ENCODE data around the gene KCNK17.

Gene KCNK17

DNA sequence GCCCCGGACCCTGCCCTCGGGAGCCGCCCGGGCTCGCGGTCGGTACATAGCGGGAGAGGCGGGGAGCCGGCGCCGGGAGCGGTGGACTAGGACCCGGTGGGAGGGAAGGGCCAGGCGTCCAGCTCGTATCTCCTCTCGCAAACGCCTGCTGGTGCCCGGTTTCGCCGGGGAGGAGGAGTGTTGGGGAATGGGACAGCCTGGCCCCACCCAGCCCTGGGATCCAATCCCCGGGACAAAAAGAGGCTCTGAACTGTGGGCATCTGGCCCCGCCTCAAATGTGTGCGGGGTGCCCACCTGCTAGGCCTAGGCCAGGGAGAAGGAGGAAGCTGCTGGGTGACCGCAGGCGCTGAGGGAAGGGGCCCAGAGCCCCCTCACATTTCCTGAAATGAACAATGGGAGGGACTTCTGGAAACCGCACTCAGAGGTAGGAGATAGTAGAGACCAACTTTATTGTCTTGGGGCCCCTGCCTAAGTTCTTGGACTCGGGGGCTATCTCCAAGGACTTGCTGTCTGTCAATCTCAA lies at the start of gene KCNK17:
KCNK17 (minus strand) TSS at position 147 of the 523 bp plus-strand sequence; CDS start at position 48, 99 bp downstream.
- DNase-seq, result peak; percentile 42

GRCh38 chr6:39363280-39363679 lies 49.1 kb upstream of the KCNK17 start:
- no peak for DNase-seq

- no peak for DNase-seq
These were observed 48.3 kb upstream of the KCNK17 start for GRCh38 chr6:39362487-39362865.

DNA sequence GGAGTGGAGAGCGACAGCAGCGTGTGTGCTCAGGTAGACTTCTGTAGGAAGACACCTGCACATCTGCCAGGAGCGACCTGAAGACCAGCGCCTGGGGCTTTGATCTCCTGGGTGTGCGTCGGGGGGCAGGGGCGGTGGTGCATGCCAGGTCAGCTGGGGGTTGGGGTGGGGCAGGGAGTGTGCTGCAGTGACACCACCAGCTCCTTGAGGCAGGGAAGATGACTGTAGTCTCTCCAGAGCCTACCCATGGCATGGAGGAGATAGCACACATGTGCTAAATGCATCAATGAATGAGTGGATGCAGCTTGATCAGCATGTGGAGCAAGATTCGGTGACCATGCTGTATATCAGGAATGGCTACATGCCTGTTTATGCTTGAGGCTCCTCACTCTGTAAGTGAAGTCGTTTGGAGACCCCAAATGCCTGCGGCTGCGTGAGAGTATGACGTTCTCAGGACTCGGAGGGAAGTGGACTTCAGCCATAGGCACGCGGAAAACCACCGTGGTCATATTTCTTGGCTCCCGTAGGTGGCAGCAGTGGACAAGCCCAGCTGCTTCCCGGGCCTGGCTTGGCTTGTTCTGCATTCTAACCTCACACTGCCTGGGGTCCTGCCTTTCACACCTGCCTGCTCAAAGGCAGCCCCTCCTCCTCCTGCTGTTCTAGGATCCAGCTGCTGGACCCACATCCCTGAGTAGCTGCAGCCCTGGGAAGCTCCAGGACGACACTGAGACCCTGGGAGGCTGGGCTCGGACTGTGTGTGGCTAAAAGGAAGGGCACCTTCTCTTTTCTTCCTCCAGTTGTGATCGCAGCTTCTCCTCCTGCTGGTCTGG lies 47.7 kb upstream of the KCNK17 start:
- peak; percentile 88 for DNase-seq

GRCh38 chr6:39360378-39360777 lies 46.2 kb upstream of the KCNK17 start:
- no peak for DNase-seq

DNA sequence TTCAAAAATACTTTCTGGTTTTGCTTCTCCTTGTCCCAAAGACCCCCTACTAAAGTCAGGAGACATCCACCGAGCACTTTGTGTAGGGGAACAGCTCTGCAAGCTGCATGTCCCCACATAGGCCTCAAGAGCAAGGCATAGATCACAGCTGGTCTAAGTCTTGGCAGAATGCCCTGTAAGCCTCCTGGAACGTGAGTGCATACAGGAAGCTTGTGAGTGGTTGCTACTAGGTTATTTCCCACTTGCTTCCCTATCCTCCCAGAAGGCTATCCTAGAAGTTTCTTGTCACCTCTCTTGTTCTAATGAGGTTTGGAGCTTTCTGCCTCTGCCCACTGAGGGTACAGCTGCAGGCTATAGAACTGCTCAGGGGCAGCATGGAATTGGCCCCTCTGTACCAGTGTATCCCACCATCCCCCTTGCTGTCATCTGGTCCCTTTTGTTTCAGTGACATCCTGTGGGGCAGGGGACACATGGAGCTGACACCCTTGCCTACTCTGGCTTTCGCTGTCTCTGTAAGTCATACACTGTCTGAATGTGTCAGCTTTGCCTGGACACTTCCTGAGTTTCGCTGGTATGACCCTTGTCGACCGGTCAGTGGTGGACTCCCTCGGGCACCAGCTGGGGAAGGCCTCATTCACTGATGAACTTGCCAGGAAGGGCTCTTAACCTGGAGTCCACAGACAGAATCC lies 43.9 kb upstream of the KCNK17 start:
- peak; percentile 94 for DNase-seq

DNA sequence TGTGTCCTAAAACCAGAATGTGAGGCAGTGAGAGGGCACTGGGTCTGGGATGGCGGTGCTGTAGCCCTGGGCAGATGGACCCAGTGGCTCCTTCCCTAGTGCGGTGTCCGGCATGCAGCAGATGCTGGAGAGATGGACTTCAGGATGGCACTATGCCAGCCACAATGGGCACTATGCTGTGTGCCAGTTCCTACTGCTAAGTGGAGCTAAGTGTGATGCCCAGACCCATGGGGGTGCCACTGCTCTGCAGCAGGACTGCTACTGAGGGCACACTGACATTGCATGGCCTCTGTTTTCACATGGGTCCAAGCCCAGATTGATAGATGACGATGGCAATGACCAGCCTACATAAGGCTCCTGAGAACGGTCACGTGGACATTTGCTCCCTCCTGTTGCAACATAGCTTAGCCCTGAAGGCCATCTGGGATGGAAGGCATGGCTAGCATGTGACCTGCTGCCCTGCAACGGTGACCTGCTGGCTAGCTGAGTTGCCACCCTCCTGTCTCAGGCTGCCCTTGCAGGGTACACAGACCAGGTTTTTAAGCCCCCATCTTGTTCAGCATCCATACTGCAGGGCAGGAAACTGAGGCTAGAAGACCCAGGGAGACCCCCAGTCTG lies 39.6 kb upstream of the KCNK17 start:
- DNase-seq, result no peak

DNA sequence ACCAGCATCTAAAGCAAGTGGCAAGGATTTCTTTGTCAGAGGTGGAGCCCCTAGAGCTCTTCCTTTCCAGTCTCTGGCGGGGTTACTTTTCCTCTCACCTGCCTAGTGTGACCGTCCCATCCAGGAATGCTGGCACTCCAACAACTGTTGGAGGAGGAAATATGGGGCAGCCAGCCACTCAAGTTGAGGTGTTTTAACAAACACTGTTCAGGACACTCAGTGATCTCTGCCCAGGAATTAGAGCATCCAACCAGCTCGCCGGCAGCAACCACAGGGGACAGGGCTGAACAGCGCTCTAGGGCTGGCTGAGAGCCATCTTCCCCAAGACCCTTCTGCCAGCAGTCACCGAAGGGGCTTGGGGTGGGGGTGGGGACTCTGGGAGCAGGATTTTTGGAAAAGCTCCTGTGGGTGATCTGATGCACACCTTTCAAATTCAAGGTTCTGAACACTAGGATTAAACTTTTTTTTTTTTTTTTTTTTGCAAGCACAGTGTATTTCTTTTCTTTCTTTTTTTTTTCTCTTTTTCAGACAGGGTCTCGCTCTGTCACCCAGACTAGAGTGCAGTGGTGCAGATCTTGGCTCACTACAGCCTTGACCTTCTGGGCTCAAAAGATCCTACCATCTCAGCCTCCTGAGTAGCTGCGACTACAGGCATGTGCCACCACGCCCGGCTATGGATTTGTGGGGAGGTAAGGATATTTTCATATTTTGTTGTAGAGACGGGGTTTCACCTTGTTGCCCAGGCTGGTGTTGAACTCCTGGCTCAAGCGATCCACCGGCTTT lies 36.7 kb upstream of the KCNK17 start:
- DNase-seq, result peak; percentile 67

DNA sequence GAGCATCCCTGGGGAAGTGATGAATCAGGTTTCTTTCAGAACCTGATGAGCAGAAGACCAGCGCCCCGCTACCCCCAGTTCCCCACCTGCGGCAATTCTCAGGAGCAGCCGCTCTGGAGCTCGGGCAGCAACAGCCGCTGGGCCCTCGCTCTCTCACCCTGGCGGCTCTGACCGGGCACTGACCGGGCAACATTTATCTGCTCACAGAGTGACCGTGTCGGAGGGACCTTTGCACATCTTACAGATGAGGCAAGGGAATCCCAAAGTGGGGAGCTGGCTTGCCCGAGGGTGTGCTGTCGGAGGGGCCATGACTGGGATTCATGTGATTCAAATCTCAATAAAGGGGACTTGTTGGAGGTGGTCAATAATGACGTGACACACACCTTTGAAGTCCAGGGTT lies 34.5 kb upstream of the KCNK17 start:
- no peak for DNase-seq

- peak; percentile 92 for DNase-seq
These were observed 33.8 kb upstream of the KCNK17 start for GRCh38 chr6:39347906-39348585.

GRCh38 chr6:39347206-39347605 lies 33.0 kb upstream of the KCNK17 start:
- DNase-seq, result peak; percentile 96

DNA sequence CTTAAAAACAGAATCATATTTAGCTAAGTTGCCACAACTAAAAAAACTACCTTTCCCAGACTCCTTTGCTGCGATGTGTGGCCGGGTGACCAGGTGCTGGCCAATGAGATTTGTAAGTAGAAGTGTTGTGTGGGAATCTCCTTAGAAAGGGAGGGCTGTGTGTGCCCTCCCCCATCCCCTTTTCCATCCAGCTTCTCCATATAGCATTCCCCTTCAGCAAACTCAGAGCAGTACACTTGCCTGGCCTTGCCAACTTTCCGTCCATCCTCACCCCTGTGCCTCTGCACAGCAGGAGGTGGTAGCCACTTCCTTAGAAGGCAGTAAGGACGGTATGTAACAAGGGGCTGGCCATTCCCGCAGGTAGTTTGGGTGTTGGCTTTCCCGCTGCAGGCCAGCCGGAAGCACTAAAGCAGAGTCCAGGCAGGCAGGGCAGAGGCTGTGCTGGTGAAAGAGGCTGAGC lies 30.6 kb upstream of the KCNK17 start:
- no peak for DNase-seq

DNA sequence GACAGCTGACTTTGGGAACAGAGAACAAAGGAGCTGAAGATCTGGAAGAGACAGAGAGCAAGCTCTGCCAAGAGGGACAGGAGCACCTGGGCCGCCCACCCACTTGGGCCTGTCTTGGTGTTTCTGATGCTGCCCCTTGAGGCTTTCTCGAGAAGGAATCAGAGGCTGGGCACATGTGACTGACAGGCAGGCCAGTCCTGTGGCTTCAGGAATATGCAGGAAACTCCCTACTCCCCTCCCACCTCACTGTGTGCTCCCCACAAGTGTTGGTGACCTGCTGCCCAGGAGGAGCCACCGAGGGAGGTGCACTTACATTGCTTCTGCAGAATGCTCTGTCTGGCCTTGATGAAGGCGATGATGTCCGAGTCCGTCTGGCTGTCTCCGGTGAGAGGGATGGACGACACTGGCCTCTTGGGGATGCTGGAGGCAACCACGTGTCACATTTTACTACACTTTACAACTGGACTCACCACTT lies 29.2 kb upstream of the KCNK17 start:
- no peak for DNase-seq

DNA sequence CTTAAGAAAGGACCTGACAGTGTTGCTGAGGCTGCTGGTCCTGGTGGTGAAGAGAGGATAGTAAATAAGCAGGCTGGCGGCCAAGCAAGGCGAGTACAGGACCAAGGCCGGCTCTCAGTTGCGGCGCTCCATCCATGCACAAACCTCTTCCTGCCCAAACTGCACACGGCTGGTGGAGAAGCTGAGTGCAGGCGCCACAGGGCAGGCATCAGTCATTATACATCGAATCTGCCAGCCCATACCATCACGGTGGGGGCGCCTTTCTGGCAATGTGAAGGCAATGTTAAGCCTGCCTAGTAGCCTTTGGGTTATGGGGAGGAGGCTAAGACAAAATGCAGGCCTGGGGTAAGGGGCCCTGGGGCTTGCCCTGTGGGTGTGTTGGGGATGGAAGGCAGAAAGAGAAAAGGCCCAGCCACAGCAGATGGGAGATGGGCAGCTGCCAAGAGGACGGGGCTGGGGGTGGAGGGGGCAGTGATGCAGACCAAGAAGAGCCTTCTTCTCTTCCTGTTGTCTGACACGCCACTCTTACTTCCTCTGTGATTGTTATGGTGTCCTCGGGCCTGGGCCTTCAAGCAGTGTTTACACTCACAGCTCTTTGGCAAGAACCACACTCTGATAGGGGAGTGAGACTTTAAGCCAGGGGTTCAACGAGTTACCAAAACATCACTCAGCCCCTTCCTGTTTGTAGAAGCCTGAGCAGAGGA lies 28.6 kb upstream of the KCNK17 start:
- DNase-seq, result peak; percentile 62

DNA sequence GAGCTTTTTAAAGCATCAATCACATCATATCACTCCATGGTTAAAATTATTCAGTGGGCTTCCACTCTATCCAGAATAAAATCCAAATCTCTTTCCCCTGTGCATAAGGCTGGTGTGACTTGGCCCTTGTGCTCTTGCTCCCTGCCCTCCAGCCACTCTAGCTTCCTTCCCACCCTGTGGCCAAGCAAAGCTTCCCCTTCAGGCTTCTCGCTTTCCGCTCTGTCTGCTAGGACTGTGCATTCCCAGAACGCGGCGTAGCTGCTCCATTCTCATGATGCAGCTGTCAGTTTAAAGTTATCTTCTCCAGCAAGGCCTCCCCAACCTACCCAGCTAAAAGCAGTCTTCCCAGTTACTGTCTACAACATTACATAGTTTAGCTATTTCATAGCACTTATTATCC lies 27.7 kb upstream of the KCNK17 start:
- DNase-seq, result no peak

DNA sequence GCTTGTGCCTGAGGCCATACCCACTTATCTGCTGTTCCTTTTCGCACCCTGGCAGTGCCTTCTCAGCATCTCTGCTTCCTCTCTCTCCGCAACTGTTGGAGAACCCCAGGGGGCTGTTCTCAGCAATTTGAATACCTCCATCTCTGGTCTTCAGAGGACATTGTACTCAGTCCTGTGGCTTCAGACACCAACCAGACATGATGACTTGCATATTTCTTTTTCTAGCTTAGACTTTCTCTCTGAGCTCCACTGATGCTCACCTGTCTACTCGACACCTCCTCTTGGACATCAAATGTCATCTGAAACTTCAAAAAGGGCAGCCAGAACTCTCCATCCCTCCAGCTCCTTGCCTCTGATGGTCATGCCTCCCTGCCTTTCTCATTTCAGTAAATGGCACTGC lies 27.1 kb upstream of the KCNK17 start:
- DNase-seq, result no peak

DNA sequence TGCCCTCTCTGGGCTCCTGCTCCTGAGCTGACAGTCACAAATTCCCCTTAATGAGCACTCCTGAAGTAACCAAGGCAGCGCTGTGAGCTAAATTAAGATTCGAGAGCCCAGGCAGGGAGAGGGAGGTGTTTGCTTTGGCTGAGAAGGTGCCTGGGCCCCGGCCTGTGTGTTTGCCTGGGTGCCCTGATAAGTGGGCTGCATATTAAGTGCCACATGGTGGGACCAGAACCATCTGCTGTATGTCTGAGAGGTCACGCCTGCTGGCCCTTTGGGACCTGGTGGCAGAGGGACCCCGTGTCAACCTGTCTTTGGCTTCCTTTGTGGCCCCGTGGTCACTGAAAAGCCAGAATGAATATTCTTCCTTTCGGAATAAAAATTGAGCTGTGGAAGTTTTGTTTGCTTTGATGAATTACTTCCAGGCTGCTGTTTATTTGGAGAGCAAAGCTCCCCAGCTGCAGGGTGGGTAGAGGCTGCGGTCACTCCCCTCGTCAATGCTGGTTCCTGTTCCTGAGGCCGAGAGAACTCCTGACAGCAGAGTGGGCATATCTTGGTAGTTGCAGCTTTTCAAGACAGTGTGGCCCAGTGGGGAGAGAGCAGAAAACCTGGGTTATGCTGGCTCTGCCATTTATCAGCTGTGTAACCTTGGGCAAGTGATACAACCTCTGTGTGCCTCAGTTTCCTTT lies 25.8 kb upstream of the KCNK17 start:
- DNase-seq, result peak; percentile 98

GRCh38 chr6:39339096-39339867 lies 25.1 kb upstream of the KCNK17 start:
- DNase-seq, result peak; percentile 86

GRCh38 chr6:39338397-39338796 lies 24.2 kb upstream of the KCNK17 start:
- DNase-seq, result no peak

All from DMS79 treated with DMSO at 0.1 percent for 48 hours (cell line).